HL-60 (cell line): ENCODE data around the gene MRPS34.

Experiments used
- DNase-seq, 2 experiments: peaks; one replicate each; pipeline ENCODE4 v3.0.0-alpha.2; 2010 to 2020; ENCODE audit warnings: low read depth in 1 of 2, low spot score in 1 of 2
- H3K27ac ChIP-seq: fragments of 250-450 bp; sonication (Bioruptor Pico); replicated peaks from 2 replicates; pipeline ENCODE4 v1.5.1; 2020; ENCODE audit warnings: mild to moderate bottlenecking, moderate library complexity
- H3K27me3 ChIP-seq: fragments of 250-450 bp; sonication (Bioruptor Pico); 2 replicates; pipeline ENCODE4 v1.5.1; 2021; ENCODE audit warnings: mild to moderate bottlenecking, moderate library complexity; ENCODE audit not compliant: insufficient read depth, poor library complexity, severe bottlenecking
- H3K4me3 ChIP-seq: replicated peaks from 2 replicates; pipeline ENCODE4 v1.5.1; 2011; ENCODE audit warnings: mild to moderate bottlenecking, control low read depth, low read length; ENCODE audit not compliant: insufficient read depth
- GABPA ChIP-seq: IDR thresholded peaks from 2 replicates; pipeline ENCODE4 v1.6.1; 2012; ENCODE audit warnings: low read depth
- POLR2AphosphoS5 ChIP-seq: IDR thresholded peaks from 2 replicates; pipeline ENCODE4 v1.6.1; 2012; ENCODE audit warnings: low read depth
- SPI1 ChIP-seq: IDR thresholded peaks from 2 replicates; pipeline ENCODE4 v1.6.1; 2012; ENCODE audit warnings: low read depth, mild to moderate bottlenecking, borderline replicate concordance
- TF ChIP-seq, protein P1 (sequence below): IDR thresholded peaks from one replicate; pipeline ENCODE4 v1.5.1; 2011; ENCODE audit warnings: low read length, control low read depth, inconsistent platforms; ENCODE audit not compliant: insufficient read depth
- TF ChIP-seq, protein P2 (sequence below): IDR thresholded peaks from 2 replicates; pipeline ENCODE4 v1.6.1; 2012; ENCODE audit warnings: low read depth; ENCODE audit not compliant: insufficient replicate concordance

The MRPS34 gene

GRCh38 chr16:1762196-1762878 is 10.6 kb downstream of the MRPS34 start:
- no peaks in the 10 kb centered on the region for H3K27me3 ChIP-seq
- H3K27ac ChIP-seq = no peak overlapping the region
- TF ChIP-seq, protein P1, sequence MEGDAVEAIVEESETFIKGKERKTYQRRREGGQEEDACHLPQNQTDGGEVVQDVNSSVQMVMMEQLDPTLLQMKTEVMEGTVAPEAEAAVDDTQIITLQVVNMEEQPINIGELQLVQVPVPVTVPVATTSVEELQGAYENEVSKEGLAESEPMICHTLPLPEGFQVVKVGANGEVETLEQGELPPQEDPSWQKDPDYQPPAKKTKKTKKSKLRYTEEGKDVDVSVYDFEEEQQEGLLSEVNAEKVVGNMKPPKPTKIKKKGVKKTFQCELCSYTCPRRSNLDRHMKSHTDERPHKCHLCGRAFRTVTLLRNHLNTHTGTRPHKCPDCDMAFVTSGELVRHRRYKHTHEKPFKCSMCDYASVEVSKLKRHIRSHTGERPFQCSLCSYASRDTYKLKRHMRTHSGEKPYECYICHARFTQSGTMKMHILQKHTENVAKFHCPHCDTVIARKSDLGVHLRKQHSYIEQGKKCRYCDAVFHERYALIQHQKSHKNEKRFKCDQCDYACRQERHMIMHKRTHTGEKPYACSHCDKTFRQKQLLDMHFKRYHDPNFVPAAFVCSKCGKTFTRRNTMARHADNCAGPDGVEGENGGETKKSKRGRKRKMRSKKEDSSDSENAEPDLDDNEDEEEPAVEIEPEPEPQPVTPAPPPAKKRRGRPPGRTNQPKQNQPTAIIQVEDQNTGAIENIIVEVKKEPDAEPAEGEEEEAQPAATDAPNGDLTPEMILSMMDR = no peak
- TF ChIP-seq, protein P2, sequence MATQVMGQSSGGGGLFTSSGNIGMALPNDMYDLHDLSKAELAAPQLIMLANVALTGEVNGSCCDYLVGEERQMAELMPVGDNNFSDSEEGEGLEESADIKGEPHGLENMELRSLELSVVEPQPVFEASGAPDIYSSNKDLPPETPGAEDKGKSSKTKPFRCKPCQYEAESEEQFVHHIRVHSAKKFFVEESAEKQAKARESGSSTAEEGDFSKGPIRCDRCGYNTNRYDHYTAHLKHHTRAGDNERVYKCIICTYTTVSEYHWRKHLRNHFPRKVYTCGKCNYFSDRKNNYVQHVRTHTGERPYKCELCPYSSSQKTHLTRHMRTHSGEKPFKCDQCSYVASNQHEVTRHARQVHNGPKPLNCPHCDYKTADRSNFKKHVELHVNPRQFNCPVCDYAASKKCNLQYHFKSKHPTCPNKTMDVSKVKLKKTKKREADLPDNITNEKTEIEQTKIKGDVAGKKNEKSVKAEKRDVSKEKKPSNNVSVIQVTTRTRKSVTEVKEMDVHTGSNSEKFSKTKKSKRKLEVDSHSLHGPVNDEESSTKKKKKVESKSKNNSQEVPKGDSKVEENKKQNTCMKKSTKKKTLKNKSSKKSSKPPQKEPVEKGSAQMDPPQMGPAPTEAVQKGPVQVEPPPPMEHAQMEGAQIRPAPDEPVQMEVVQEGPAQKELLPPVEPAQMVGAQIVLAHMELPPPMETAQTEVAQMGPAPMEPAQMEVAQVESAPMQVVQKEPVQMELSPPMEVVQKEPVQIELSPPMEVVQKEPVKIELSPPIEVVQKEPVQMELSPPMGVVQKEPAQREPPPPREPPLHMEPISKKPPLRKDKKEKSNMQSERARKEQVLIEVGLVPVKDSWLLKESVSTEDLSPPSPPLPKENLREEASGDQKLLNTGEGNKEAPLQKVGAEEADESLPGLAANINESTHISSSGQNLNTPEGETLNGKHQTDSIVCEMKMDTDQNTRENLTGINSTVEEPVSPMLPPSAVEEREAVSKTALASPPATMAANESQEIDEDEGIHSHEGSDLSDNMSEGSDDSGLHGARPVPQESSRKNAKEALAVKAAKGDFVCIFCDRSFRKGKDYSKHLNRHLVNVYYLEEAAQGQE = no peak
- no peak for TF ChIP-seq GABPA
- no peak for TF ChIP-seq SPI1
- TF ChIP-seq POLR2AphosphoS5 = no peak
- DNase-seq = no peak
- no peak overlapping the region for H3K4me3 ChIP-seq

GRCh38 chr16:1761751-1762150 is 11.2 kb downstream of the MRPS34 start:
- H3K27ac ChIP-seq = no peak overlapping the region
- H3K4me3 ChIP-seq = no peak overlapping the region
- TF ChIP-seq GABPA (no peak), POLR2AphosphoS5 (no peak), SPI1 (no peak)
- TF ChIP-seq, protein P2 = no peak
- TF ChIP-seq, protein P1 = no peak
- no peaks in the 10 kb centered on the region for H3K27me3 ChIP-seq
- no peak for DNase-seq

- no peak overlapping the region for H3K27ac ChIP-seq
- no peak for TF ChIP-seq POLR2AphosphoS5
- TF ChIP-seq, protein P2 = no peak
- TF ChIP-seq SPI1 = no peak
- TF ChIP-seq GABPA = no peak
- TF ChIP-seq, protein P1 = no peak
Measured at GRCh38 chr16:1760911-1761310, 12.0 kb downstream of the MRPS34 start.

More at GRCh38 chr16:1760911-1761310, 12.0 kb downstream of the MRPS34 start:
- no peak for DNase-seq
- H3K4me3 ChIP-seq = no peak overlapping the region
- no peaks in the 10 kb centered on the region for H3K27me3 ChIP-seq
